ENCODE measurements around the gene PSMD7.

The PSMD7 gene

GRCh38 chr16:74296432-74297144, at the start of gene PSMD7:
Gene PSMD7 (plus strand): TSS chr16:74296814. CDS start chr16:74296915, 101 bp downstream.
- peak; percentile 93 for DNase-seq (ENCODE audit: low spot score)

- no peak for DNase-seq (ENCODE audit: low spot score)
Observed at GRCh38 chr16:74249254-74249653, 47.4 kb upstream of the PSMD7 start.

GRCh38 chr16:74249846-74250245, 46.8 kb upstream of the PSMD7 start:
- no peak for DNase-seq (ENCODE audit: low spot score)

- DNase-seq (ENCODE audit: low spot score) = no peak
Observed at GRCh38 chr16:74252329-74252728, 44.3 kb upstream of the PSMD7 start.

GRCh38 chr16:74253161-74253938, 43.3 kb upstream of the PSMD7 start:
- DNase-seq (ENCODE audit: low spot score) = no peak

GRCh38 chr16:74257061-74257460, 39.6 kb upstream of the PSMD7 start:
- no peak for DNase-seq (ENCODE audit: low spot score)

- no peak for DNase-seq (ENCODE audit: low spot score)
Observed at GRCh38 chr16:74261068-74261467, 35.5 kb upstream of the PSMD7 start.

GRCh38 chr16:74264811-74265210, 31.8 kb upstream of the PSMD7 start:
- no peak for DNase-seq (ENCODE audit: low spot score)

- no peak for DNase-seq (ENCODE audit: low spot score)
Observed at GRCh38 chr16:74268372-74268782, 28.2 kb upstream of the PSMD7 start.

GRCh38 chr16:74271872-74272271, 24.7 kb upstream of the PSMD7 start:
- no peak for DNase-seq (ENCODE audit: low spot score)

- no peak for DNase-seq (ENCODE audit: low spot score)
Observed at GRCh38 chr16:74275031-74275636, 21.5 kb upstream of the PSMD7 start.

GRCh38 chr16:74275711-74276110, 20.9 kb upstream of the PSMD7 start:
- DNase-seq (ENCODE audit: low spot score) = no peak

GRCh38 chr16:74277974-74278373, 18.6 kb upstream of the PSMD7 start:
- DNase-seq (ENCODE audit: low spot score) = no peak

- no peak for DNase-seq (ENCODE audit: low spot score)
Observed at GRCh38 chr16:74279266-74279665, 17.3 kb upstream of the PSMD7 start.

GRCh38 chr16:74279805-74280204, 16.8 kb upstream of the PSMD7 start:
- DNase-seq (ENCODE audit: low spot score) = no peak

GRCh38 chr16:74280448-74280847, 16.2 kb upstream of the PSMD7 start:
- no peak for DNase-seq (ENCODE audit: low spot score)

GRCh38 chr16:74281300-74281699, 15.3 kb upstream of the PSMD7 start:
- peak; percentile 23 for DNase-seq (ENCODE audit: low spot score)

GRCh38 chr16:74283716-74284115, 12.9 kb upstream of the PSMD7 start:
- no peak for DNase-seq (ENCODE audit: low spot score)

GRCh38 chr16:74288065-74288464, 8.5 kb upstream of the PSMD7 start:
- no peak for DNase-seq (ENCODE audit: low spot score)

- no peak for DNase-seq (ENCODE audit: low spot score)
Observed at GRCh38 chr16:74290356-74290755, 6.3 kb upstream of the PSMD7 start.

- DNase-seq (ENCODE audit: low spot score) = no peak
Observed at GRCh38 chr16:74291176-74291575, 5.4 kb upstream of the PSMD7 start.

- DNase-seq (ENCODE audit: low spot score) = no peak
Observed at GRCh38 chr16:74291577-74292208, 4.9 kb upstream of the PSMD7 start.

- no peak for DNase-seq (ENCODE audit: low spot score)
Observed at GRCh38 chr16:74296104-74296431, 546 bp upstream of the PSMD7 start.
